Ascending aorta (tissue), 2 donors: ENCODE data around the gene ELOA. TPM values are rescaled to one million over a fixed set of nuclear protein-coding genes. Genes with fewer than 3 reads are reported as not detected.

ENCODE experiments used
- DNase-seq, 2 donors: peaks; one replicate each; pipeline ENCODE4 v3.0.0-alpha.2; 2019; ENCODE audit warnings: low spot score in 2 of 2
- H3K27ac ChIP-seq, 2 donors: fragments of 200-600 bp; sonication (generic); one replicate each; pipeline ENCODE4 v1.5.1; 2016 to 2017; ENCODE audit warnings: mild to moderate bottlenecking in 1 of 2
- H3K27me3 ChIP-seq: fragments of 200-600 bp; sonication (generic); one replicate; pipeline ENCODE4 v1.5.1; 2017
- H3K36me3 ChIP-seq, 2 donors: fragments of 200-600 bp; sonication (generic); one replicate each; pipeline ENCODE4 v1.5.1; 2016
- H3K4me1 ChIP-seq, 2 donors: fragments of 200-600 bp; sonication (generic); one replicate each; pipeline ENCODE4 v1.5.1; 2016 to 2017; ENCODE audit warnings: mild to moderate bottlenecking in 1 of 2
- H3K4me3 ChIP-seq, 2 donors: fragments of 200-600 bp; sonication (generic); one replicate each; pipeline ENCODE4 v1.5.1; 2016 to 2017; ENCODE audit warnings: mild to moderate bottlenecking in 1 of 2
- H3K9me3 ChIP-seq, 2 donors: fragments of 200-600 bp; sonication (generic); one replicate each; pipeline ENCODE4 v1.5.1; 2016
- intact Hi-C: fragments of 100-400 bp; cut with DNase I; formaldehyde crosslinking; loops from one replicate; pipeline ENCODE4 v1.15.1; 2023
- total RNA-seq: library from RNA; depleted of rRNA; stranded (reverse); fragments of >200 nt; gene quantifications from one replicate; pipeline ENCODE4 v1.1.0, GENCODE V29; 2016
- TF ChIP-seq, protein P1 (sequence below), 3 experiments: fragments of 200-600 bp in 2 of 3; fragments of 450-650 bp in 1 of 3; sonication (generic) in 2 of 3; IDR thresholded peaks; one replicate each; pipeline ENCODE4 v1.5.1; 2016 to 2019; ENCODE audit warnings: antibody characterized with exemption in 3 of 3, mild to moderate bottlenecking in 1 of 3, moderate library complexity in 1 of 3

The ELOA gene
- total RNA-seq, 1 donor from 2014 or later = 22.6 TPM

- peaks cover 9 to 14% of the 10 kb centered on the region in 2 donors for H3K4me1 ChIP-seq
- TF ChIP-seq, protein P1, sequence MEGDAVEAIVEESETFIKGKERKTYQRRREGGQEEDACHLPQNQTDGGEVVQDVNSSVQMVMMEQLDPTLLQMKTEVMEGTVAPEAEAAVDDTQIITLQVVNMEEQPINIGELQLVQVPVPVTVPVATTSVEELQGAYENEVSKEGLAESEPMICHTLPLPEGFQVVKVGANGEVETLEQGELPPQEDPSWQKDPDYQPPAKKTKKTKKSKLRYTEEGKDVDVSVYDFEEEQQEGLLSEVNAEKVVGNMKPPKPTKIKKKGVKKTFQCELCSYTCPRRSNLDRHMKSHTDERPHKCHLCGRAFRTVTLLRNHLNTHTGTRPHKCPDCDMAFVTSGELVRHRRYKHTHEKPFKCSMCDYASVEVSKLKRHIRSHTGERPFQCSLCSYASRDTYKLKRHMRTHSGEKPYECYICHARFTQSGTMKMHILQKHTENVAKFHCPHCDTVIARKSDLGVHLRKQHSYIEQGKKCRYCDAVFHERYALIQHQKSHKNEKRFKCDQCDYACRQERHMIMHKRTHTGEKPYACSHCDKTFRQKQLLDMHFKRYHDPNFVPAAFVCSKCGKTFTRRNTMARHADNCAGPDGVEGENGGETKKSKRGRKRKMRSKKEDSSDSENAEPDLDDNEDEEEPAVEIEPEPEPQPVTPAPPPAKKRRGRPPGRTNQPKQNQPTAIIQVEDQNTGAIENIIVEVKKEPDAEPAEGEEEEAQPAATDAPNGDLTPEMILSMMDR (IDR thresholded peaks at IDR 0.05) = no peak
- no peak for DNase-seq
- peaks cover 16 to 24% of the 10 kb centered on the region in 2 donors for H3K36me3 ChIP-seq
- H3K9me3 ChIP-seq = no peaks in the 10 kb centered on the region
- no peaks in the 10 kb centered on the region for H3K27me3 ChIP-seq
- no peak overlapping the region for H3K4me3 ChIP-seq
- peak overlapping the region in 1 of 2 donors; percentile 87 for H3K27ac ChIP-seq
- intact Hi-C loops = no loop called here
Observed at GRCh38 chr1:23798662-23799142, 55.4 kb downstream of the ELOA start.

GRCh38 chr1:23799255-23799569, 55.9 kb downstream of the ELOA start:
- no peaks in the 10 kb centered on the region for H3K27me3 ChIP-seq
- no peaks in the 10 kb centered on the region for H3K9me3 ChIP-seq
- peaks cover 9 to 14% of the 10 kb centered on the region in 2 donors for H3K4me1 ChIP-seq
- TF ChIP-seq, protein P1 (IDR thresholded peaks at IDR 0.05) = no peak
- DNase-seq = no peak
- intact Hi-C loops = no loop called here
- peak overlapping the region; percentile 82 to 93 for H3K4me3 ChIP-seq
- peak overlapping the region; percentile 87 to 97 for H3K27ac ChIP-seq
- H3K36me3 ChIP-seq = peaks cover 11 to 24% of the 10 kb centered on the region in 2 donors

- Histone ChIP-seq H3K36me3 (peaks cover 5 to 23% of the 10 kb centered on the region in 2 donors), H3K27ac (peak overlapping the region; percentile 87 to 97), H3K4me3 (peak overlapping the region; percentile 82 to 93), H3K9me3 (no peaks in the 10 kb centered on the region), H3K27me3 (no peaks in the 10 kb centered on the region), H3K4me1 (peaks cover 9 to 14% of the 10 kb centered on the region in 2 donors)
- TF ChIP-seq, protein P1 (IDR thresholded peaks at IDR 0.05) = no peak
- intact Hi-C loops = loop anchor here (1.0 to 5.0 kb wide), 4 partner anchors 8 to 160 kb away; partner anchors contain the start of genes FUCA1, LYPLA2, PITHD1 and PNRC2
- DNase-seq = peak in 1 of 2 donors; percentile 82
Observed at GRCh38 chr1:23799570-23800399, 56.5 kb downstream of the ELOA start.

GRCh38 chr1:23800400-23801337, 57.4 kb downstream of the ELOA start, which contains the start of gene GALE:
Gene GALE (minus strand): TSS chr1:23800754. CDS start chr1:23799007, 1,747 bp downstream.
- TF ChIP-seq, protein P1 (IDR thresholded peaks at IDR 0.05) = no peak
- Histone ChIP-seq H3K4me1 (peaks cover 9 to 14% of the 10 kb centered on the region in 2 donors), H3K27me3 (no peaks in the 10 kb centered on the region), H3K4me3 (peak within 1 kb of the TSS; percentile 82 to 93), H3K9me3 (no peaks in the 10 kb centered on the region), H3K36me3 (peaks cover 5 to 18% of the 10 kb centered on the region in 2 donors), H3K27ac (peak within 1 kb of the TSS; percentile 87 to 97)
- DNase-seq = peak; percentile 87 to 98
- intact Hi-C loops = loop anchor here (1.0 to 5.0 kb wide), 4 partner anchors 9 to 159 kb away; partner anchors contain the start of genes FUCA1, LYPLA2, PITHD1 and PNRC2

- Histone ChIP-seq H3K27me3 (no peaks in the 10 kb centered on the region), H3K36me3 (peaks cover 1 to 18% of the 10 kb centered on the region in 2 donors), H3K4me1 (peaks cover 9 to 14% of the 10 kb centered on the region in 2 donors), H3K27ac (peak overlapping the region; percentile 87 to 97), H3K4me3 (peak overlapping the region; percentile 82 to 93), H3K9me3 (no peaks in the 10 kb centered on the region)
- no peak for DNase-seq
- intact Hi-C loops = loop anchor here (5.0 kb wide), 1 partner anchor 66 kb away; the partner anchor contains the start of gene FUCA1
- TF ChIP-seq, protein P1 (IDR thresholded peaks at IDR 0.05) = no peak
Observed at GRCh38 chr1:23801338-23801748, 58.1 kb downstream of the ELOA start.
